ENCODE measurements around the gene DBN1.

Gene DBN1

GRCh38 chr5:177469750-177470525, 3.5 kb downstream of the DBN1 start:
- in situ Hi-C loops (cut with MboI; ENCODE audit: low sequenced_read_pairs, unreplicated experiment) = no loop called here
- TF ChIP-seq CTCF (IDR thresholded peaks at IDR 0.05; ENCODE audit: borderline replicate concordance, control extremely low read depth, extremely low read depth, insufficient read depth, missing control alignments) = no peak
- DNase-seq (ENCODE audit: low spot score) = no peak

- in situ Hi-C loops (cut with MboI; ENCODE audit: low sequenced_read_pairs, unreplicated experiment) = no loop called here
Measured at GRCh38 chr5:177468685-177469628, 4.5 kb downstream of the DBN1 start.

DNA sequence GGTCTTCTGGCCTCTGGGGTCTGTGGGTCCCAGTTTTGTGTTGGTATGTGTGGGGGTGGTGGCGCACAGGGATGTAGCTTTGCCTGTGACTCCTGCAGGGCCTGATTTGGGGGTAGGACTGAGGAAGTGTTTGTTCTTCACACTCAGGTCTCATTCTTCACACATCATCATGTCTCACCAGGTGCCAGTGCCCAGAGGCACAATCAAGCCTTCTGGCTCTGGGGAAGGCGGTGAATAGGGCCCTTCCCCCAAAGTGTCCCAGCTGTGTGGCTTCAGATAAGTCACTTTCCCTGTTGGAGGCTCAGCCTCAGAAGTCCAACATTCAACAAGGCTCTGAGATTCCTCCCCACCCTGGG, 5.1 kb downstream of the DBN1 start:
- in situ Hi-C loops (cut with MboI; ENCODE audit: low sequenced_read_pairs, unreplicated experiment) = no loop called here
- no peak for TF ChIP-seq CTCF (IDR thresholded peaks at IDR 0.05; ENCODE audit: borderline replicate concordance, control extremely low read depth, extremely low read depth, insufficient read depth, missing control alignments)
- DNase-seq (ENCODE audit: low spot score) = no peak

More at GRCh38 chr5:177468685-177469628, 4.5 kb downstream of the DBN1 start:
- no peak for TF ChIP-seq CTCF (IDR thresholded peaks at IDR 0.05; ENCODE audit: borderline replicate concordance, control extremely low read depth, extremely low read depth, insufficient read depth, missing control alignments)
- DNase-seq (ENCODE audit: low spot score) = no peak

GRCh38 chr5:177467436-177467835, 6.0 kb downstream of the DBN1 start:
- in situ Hi-C loops (cut with MboI; ENCODE audit: low sequenced_read_pairs, unreplicated experiment) = no loop called here
- no peak for DNase-seq (ENCODE audit: low spot score)
- no peak for TF ChIP-seq CTCF (IDR thresholded peaks at IDR 0.05; ENCODE audit: borderline replicate concordance, control extremely low read depth, extremely low read depth, insufficient read depth, missing control alignments)

- in situ Hi-C loops (cut with MboI; ENCODE audit: low sequenced_read_pairs, unreplicated experiment) = no loop called here
- no peak for TF ChIP-seq CTCF (IDR thresholded peaks at IDR 0.05; ENCODE audit: borderline replicate concordance, control extremely low read depth, extremely low read depth, insufficient read depth, missing control alignments)
- DNase-seq (ENCODE audit: low spot score) = no peak
Measured at GRCh38 chr5:177466861-177467260, 6.6 kb downstream of the DBN1 start.

- no peak for DNase-seq (ENCODE audit: low spot score)
- in situ Hi-C loops (cut with MboI; ENCODE audit: low sequenced_read_pairs, unreplicated experiment) = no loop called here
Measured at GRCh38 chr5:177465044-177465443, 8.4 kb downstream of the DBN1 start.

More at GRCh38 chr5:177465044-177465443, 8.4 kb downstream of the DBN1 start:
- no peak for TF ChIP-seq CTCF (IDR thresholded peaks at IDR 0.05; ENCODE audit: borderline replicate concordance, control extremely low read depth, extremely low read depth, insufficient read depth, missing control alignments)
